ENCODE data around the gene CPSF4L. TPM values are rescaled to one million over a fixed set of nuclear protein-coding genes. Genes with fewer than 3 reads are reported as not detected.

The CPSF4L gene
- total RNA-seq, 2 donors from 2014 or later = not detected

DNA sequence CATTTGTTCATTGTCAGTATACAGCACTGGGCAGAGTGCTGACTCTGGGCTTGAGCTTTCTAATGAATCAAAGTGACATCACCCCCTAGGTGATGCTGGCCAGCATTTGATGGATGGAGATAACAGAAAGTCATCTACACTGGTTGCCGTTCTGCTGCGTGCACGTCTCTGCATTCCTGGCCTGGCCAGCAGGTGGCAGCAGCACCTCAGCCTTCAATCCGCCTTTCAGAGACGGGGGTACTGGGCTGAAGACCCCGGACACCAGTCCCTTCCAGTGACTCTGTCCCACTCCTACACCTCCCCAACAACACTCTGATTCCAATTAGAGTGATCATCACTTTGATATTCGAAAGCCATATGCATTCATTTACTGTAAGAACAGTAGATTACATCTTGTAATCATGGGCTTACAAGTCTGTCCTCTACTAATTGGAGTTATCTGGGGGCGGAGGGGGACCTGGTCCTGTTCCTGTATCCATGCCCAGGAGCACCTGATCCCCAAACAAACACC lies 6.0 kb downstream of the CPSF4L start:
- DNase-seq (peak; percentile 51 to 64), ATAC-seq (replicated peaks in 1 of 2) (peak; percentile 82 to 84)
- no peak overlapping the region for H3K27ac Mint-ChIP-seq
- no peaks in the 10 kb centered on the region for H3K27me3 Mint-ChIP-seq (ENCODE audit: low read depth)
- H3K4me3 Mint-ChIP-seq = no peak overlapping the region
- H3K9me3 Mint-ChIP-seq = no peaks in the 10 kb centered on the region
- no peaks in the 10 kb centered on the region for H3K4me1 Mint-ChIP-seq (ENCODE audit: low read depth)
- no peaks in the 10 kb centered on the region for H3K36me3 Mint-ChIP-seq (ENCODE audit: insufficient read depth in 2 of 2)

DNA sequence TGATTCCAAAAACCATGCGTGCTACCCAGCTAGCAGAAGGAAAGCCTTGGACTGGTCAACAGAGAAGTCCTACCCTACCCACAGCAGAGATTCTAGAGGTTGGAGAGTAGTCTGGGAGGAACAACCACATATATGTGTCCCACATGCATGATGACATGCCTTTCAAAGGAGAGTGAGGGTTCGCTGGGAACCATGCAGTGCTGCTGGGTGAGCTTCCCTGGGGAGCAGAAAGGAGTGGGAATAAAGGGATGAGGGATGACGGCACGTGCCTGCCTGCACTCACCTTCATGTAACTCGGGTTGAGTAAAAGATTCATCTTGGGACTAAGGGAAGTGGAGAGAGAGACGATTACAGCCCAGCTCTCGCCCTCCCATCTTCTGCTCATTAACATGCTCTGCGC lies 9.8 kb downstream of the CPSF4L start:
- DNase-seq (no peak), ATAC-seq (replicated peaks in 1 of 2) (no peak)
- H3K27me3 Mint-ChIP-seq (ENCODE audit: low read depth) = no peaks in the 10 kb centered on the region
- peaks cover 0 to 2% of the 10 kb centered on the region in 2 donors for H3K36me3 Mint-ChIP-seq (ENCODE audit: insufficient read depth in 2 of 2)
- H3K9me3 Mint-ChIP-seq = no peaks in the 10 kb centered on the region
- H3K27ac Mint-ChIP-seq = no peak overlapping the region
- H3K4me3 Mint-ChIP-seq = no peak overlapping the region
- H3K4me1 Mint-ChIP-seq (ENCODE audit: low read depth) = no peaks in the 10 kb centered on the region

DNA sequence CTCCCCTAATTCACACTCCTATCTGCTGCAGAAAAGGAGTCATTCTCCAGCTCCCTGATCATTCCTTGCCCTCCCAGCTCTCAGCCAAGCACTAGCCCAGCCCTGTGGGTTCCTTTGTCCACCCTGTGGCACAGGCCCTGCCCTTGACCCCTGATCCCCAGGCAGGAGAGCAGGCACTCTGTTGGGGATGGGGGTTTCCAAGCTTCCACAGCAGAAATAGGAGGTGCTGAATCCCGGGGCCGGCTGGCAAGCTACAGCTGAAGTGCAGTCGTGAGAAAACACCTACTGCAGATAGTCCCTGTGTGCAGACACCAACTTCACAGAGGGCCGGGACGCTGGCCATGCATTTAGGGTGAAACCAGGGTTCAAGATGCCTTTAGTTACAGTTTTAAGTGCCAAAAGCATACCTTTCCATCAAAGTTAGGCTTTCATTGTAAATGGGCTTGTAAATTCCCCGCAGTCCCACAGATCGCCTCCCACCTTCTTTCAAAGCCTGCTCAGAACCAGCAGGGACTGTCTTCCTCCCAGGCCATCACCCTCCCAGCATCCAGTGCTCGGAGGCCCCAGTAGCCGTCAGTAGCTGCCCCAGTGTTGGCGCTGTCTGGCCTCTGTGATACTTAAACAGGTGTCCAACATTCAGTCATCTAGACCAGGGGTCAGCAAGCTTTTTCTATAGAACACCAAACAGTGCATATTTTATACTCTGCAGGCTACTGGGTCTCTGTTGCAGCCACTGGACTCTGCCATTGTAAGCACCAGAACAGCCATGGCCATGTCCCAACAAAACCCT lies 10.6 kb downstream of the CPSF4L start:
- H3K27me3 Mint-ChIP-seq (ENCODE audit: low read depth) = no peaks in the 10 kb centered on the region
- H3K4me1 Mint-ChIP-seq (ENCODE audit: low read depth) = no peaks in the 10 kb centered on the region
- no peak for ATAC-seq (replicated peaks in 1 of 2)
- DNase-seq = no peak
- H3K9me3 Mint-ChIP-seq = no peaks in the 10 kb centered on the region
- no peak overlapping the region for H3K4me3 Mint-ChIP-seq
- no peak overlapping the region for H3K27ac Mint-ChIP-seq
- peaks cover 0 to 2% of the 10 kb centered on the region in 2 donors for H3K36me3 Mint-ChIP-seq (ENCODE audit: insufficient read depth in 2 of 2)

DNA sequence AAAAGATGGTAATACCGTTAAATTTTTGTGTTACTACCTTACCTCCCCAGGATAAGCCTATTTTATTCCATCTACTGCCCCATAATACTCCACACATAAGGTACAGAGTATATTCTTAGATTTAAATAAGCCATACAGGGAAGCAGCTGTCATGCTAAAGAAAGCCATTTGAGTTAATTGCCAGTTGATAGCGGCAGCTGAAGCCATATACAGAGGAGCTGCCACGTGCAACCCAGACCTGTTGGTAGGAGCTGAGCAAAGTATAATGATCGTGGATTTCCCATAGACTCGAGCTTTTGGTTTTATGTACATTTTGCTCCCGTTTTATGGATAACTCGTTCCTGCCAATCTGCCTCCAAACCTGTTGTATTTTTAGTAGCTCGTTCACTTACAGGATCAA lies 12.0 kb downstream of the CPSF4L start:
- no peaks in the 10 kb centered on the region for H3K4me1 Mint-ChIP-seq (ENCODE audit: low read depth)
- ATAC-seq (replicated peaks in 1 of 2) = no peak
- no peak for DNase-seq
- no peaks in the 10 kb centered on the region for H3K27me3 Mint-ChIP-seq (ENCODE audit: low read depth)
- no peaks in the 10 kb centered on the region for H3K9me3 Mint-ChIP-seq
- H3K36me3 Mint-ChIP-seq (ENCODE audit: insufficient read depth in 2 of 2) = peaks cover 0 to 2% of the 10 kb centered on the region in 2 donors
- H3K27ac Mint-ChIP-seq = no peak overlapping the region
- H3K4me3 Mint-ChIP-seq = no peak overlapping the region

DNA sequence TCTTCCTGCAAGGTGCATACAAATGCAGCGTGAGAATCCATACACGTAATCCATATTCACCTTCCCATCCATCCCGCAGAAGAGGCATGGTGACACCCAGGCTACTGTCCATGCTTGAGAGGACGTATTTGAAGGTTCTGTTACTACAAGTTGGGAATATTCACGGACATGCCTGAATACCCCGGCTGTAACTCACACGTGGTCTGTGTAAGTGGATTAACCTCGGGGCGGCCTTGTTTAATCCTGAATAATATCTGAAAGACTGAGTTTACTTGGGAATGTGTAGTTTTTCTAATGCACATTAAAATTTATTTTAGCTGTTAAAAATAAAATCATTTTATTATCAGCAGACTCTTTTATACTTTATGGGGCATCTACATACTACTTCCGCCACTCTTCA lies 13.1 kb downstream of the CPSF4L start:
- Mint-ChIP-seq H3K4me3 (no peak overlapping the region), H3K27me3 (ENCODE audit: low read depth) (no peaks in the 10 kb centered on the region), H3K4me1 (ENCODE audit: low read depth) (no peaks in the 10 kb centered on the region), H3K9me3 (no peaks in the 10 kb centered on the region), H3K36me3 (ENCODE audit: insufficient read depth in 2 of 2) (peaks cover 0 to 2% of the 10 kb centered on the region in 2 donors), H3K27ac (no peak overlapping the region)
- ATAC-seq (replicated peaks in 1 of 2) (no peak), DNase-seq (no peak)

DNA sequence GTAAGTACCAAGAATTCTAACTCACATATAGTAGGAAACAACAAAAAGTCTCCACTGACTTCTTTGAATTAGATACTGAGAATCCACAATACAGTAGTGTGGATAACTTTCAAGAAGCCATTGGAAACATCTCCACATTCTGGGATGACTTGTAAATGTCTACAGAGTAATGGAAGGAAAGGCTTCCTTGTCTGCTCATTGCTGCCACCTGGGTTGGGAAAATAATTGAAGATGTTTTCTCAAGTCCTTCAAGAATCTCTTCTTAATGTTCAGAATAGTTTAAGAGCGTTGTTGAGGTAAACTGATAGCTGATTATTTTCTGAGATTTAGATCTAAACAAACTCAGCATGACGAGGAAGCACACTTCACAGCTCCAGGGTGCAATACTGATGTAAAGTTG lies 14.0 kb downstream of the CPSF4L start:
- H3K27ac Mint-ChIP-seq = no peak overlapping the region
- ATAC-seq (replicated peaks in 1 of 2) (no peak), DNase-seq (no peak)
- H3K9me3 Mint-ChIP-seq = no peaks in the 10 kb centered on the region
- no peaks in the 10 kb centered on the region for H3K27me3 Mint-ChIP-seq (ENCODE audit: low read depth)
- H3K36me3 Mint-ChIP-seq (ENCODE audit: insufficient read depth in 2 of 2) = peaks cover 0 to 2% of the 10 kb centered on the region in 2 donors
- no peak overlapping the region for H3K4me3 Mint-ChIP-seq
- no peaks in the 10 kb centered on the region for H3K4me1 Mint-ChIP-seq (ENCODE audit: low read depth)

DNA sequence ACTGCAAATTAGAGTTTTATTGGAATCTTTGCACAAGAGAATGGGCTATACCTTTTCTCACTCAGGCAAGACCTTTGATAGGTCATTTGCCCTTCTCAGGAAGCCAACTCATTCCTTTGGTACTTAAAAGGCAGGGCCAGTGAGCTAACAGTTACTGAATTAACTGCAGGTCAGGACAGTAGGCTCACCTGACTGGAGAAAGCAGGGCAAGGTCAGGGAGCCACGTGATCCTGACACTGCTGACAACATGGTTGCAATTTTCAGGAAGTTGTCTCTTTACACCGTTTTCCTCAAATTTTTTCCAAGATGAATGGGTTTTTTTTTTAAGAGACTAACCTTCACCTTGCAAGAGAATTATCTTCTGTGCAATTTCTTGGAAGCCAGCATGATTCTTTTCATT lies 21.1 kb downstream of the CPSF4L start:
- ATAC-seq (replicated peaks in 1 of 2) = no peak
- H3K36me3 Mint-ChIP-seq (ENCODE audit: insufficient read depth in 2 of 2) = peaks cover under 1 to 6% of the 10 kb centered on the region in 2 donors

DNA sequence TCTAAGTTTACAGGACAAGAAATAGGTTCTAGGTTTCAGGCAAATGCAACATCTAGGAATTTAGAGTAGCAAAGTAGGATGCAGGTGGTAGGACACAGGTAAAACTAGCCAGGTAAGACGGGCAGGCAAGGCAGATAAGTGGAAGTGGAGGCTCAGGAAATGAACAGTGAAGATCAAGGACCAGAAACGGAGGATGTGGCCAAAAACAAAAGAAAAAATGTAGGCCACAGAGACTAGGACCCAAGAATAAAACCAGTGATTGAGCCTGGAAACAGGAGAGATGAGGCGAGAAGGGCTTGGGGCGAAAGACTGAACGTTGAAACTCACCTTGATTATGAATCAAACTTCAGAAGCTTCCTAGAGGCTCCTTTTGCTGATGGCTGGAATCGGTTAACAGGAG lies 24.0 kb downstream of the CPSF4L start:
- Mint-ChIP-seq H3K4me1 (ENCODE audit: low read depth) (peaks cover 35% of the 10 kb centered on the region), H3K9me3 (no peaks in the 10 kb centered on the region), H3K27ac (peak overlapping the region; percentile 19), H3K4me3 (peak overlapping the region; percentile 27 to 59), H3K27me3 (ENCODE audit: low read depth) (no peaks in the 10 kb centered on the region), H3K36me3 (ENCODE audit: insufficient read depth in 2 of 2) (peaks cover 8 to 13% of the 10 kb centered on the region in 2 donors)
- DNase-seq (no peak), ATAC-seq (replicated peaks in 1 of 2) (no peak)

More for the DNA sequence above, 21.1 kb downstream of the CPSF4L start:
- no peaks in the 10 kb centered on the region for H3K9me3 Mint-ChIP-seq
- no peak for DNase-seq
- peaks cover 24% of the 10 kb centered on the region for H3K4me1 Mint-ChIP-seq (ENCODE audit: low read depth)
- no peaks in the 10 kb centered on the region for H3K27me3 Mint-ChIP-seq (ENCODE audit: low read depth)
- H3K27ac Mint-ChIP-seq = no peak overlapping the region
- H3K4me3 Mint-ChIP-seq = no peak overlapping the region

DNA sequence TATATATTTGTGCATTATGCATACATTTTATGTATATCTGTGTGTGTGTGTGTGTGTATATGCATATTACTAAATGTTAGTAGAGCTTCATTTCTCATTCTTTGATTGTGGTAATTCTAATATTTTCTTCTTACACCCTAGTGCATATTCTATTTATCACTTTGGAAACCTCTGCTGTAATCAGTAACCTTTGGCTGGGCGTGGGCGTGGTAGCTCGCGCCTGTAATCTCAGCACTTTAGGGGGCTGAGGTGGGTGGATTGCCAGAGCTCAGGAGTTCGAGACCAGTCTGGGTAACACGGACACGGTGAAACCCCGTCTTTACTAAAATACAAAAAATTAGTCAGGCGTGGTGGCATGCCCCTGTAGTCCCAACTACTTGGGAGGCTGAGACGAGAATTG lies 26.9 kb downstream of the CPSF4L start:
- Mint-ChIP-seq H3K4me1 (ENCODE audit: low read depth) (peaks cover 53% of the 10 kb centered on the region), H3K9me3 (no peaks in the 10 kb centered on the region), H3K36me3 (ENCODE audit: insufficient read depth in 2 of 2) (peaks cover 8 to 10% of the 10 kb centered on the region in 2 donors), H3K27ac (no peak overlapping the region), H3K4me3 (no peak overlapping the region), H3K27me3 (ENCODE audit: low read depth) (no peaks in the 10 kb centered on the region)
- no peak for ATAC-seq (replicated peaks in 1 of 2)
- DNase-seq = no peak

DNA sequence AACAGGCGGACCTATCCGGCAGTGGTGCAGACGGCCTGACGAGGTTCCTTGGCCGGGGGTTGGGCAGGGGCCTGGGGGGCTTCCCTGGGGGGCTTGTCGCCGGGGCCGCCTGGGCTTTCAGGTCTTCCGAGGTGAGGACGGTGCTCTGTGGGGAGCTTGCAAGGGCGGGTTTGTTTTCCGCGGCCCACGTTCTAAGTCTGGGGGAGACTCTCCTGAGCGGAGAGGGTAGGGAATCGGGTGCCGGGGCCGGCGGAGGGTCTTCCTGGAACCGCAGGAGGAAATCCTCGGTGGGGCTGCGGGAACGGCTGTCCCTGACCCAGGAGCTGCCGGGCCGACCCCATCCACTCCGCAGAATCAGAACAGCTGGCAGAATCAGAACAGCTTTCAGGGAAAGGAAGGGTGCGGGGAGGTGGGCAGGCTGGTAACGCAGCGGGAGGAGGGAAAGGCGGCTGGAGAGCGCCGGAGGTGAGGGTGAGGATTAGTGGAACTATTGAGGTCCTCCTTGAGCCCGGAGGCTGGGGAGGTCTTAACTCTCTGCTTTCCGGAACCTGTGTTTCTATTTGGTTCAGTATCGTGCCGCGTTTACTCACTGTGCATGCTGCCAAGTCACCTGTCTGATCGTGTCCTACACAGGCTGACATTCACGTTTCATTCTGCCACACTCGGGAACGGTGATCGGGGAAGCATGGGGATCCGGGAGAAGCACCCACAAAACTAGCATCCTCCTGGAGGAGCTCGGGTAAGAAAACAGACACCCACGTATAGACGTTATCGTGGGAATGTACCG lies 28.9 kb downstream of the CPSF4L start:
- no peaks in the 10 kb centered on the region for H3K9me3 Mint-ChIP-seq
- peaks cover 62% of the 10 kb centered on the region for H3K4me1 Mint-ChIP-seq (ENCODE audit: low read depth)
- H3K27me3 Mint-ChIP-seq (ENCODE audit: low read depth) = no peaks in the 10 kb centered on the region
- ATAC-seq (replicated peaks in 1 of 2) (peak; percentile 50 to 52), DNase-seq (peak; percentile 36 to 47)
- H3K4me3 Mint-ChIP-seq = peak overlapping the region; percentile 86 to 93
- peak overlapping the region; percentile 98 for H3K27ac Mint-ChIP-seq
- H3K36me3 Mint-ChIP-seq (ENCODE audit: insufficient read depth in 2 of 2) = peaks cover 8 to 13% of the 10 kb centered on the region in 2 donors

DNA sequence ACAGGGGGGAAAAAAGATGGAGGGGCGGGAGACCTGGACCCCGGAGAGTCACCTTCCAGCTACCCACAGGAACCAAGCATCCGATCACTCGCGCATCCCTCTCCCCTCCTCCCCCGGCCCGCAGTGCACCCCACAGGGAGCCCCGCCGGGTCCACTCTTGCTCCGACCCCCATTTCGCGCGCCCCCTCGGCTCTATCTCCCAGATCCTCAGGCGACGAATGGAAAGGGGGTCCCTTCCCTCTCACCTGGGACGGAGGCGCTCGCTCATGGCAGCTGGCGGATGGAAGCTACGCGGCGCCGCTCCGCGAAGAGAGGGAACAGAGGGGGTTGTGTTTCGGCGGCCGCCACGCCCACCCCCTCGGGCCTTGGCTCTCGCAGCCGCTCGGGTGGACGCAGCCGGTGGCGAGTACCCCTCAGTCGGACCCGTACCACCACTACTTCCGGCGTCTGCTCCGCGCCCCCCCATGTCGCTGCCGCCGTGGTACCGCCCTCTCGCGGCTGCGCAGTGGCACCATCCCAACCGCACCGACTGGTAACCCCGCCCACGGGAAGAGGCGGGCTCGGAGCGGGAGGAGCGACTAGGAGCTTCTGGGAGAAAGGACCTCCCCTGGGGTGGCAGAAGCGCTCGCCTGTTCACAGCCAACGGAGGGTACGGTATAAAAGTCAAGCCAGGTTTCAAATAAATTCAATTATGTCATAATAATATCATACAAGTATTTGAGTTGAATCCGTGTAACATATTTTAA lies 29.7 kb downstream of the CPSF4L start:
- Mint-ChIP-seq H3K27ac (peak overlapping the region; percentile 98), H3K36me3 (ENCODE audit: insufficient read depth in 2 of 2) (peaks cover 8 to 13% of the 10 kb centered on the region in 2 donors), H3K4me3 (peak overlapping the region; percentile 86 to 93), H3K4me1 (ENCODE audit: low read depth) (peaks cover 62% of the 10 kb centered on the region), H3K27me3 (ENCODE audit: low read depth) (no peaks in the 10 kb centered on the region), H3K9me3 (no peaks in the 10 kb centered on the region)
- ATAC-seq (replicated peaks in 1 of 2) = peak; percentile 90 to 94
- DNase-seq = peak; percentile 98 to 99

DNA sequence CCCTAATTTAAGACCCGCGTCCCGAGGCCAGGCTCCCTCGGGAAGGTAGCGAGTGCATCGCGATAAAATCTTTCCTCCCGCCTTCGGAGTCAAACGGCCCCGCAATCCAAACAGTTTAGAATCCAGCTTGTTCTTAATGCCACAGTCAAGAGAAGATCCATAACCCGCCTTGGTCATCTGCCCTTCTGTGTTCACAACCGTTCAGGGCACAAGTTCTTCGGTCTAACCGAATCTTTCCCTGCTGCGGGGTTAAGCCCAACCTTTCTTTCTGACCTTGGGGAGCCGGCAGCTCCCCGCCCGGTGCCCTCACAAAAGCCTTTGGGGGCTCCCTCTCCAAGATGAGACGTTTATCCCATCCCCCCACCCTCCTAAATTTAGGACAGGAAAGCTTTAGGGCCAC lies 30.3 kb downstream of the CPSF4L start:
- peaks cover 8 to 18% of the 10 kb centered on the region in 2 donors for H3K36me3 Mint-ChIP-seq (ENCODE audit: insufficient read depth in 2 of 2)
- no peak for DNase-seq

DNA sequence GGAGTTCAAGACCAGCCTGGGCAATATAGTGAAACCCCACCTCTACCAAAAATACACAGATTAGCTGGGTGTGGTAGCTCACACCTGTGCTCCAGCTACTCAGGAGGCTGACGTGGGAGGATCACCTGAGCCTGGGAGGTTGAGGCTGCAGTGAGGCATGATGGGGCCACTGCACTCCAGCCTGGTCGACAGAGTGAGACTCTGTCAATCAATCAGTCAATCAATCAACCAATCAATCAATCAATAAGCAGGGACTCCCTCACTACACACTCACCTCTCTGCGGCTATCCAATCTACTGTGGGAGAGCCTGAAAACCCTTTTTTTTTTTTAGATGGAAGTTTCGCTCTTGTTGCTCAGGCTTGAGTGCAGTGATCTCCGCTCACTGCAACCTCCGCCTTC lies 31.6 kb downstream of the CPSF4L start:
- Mint-ChIP-seq H3K4me3 (peak overlapping the region; percentile 86 to 93), H3K9me3 (no peaks in the 10 kb centered on the region), H3K27me3 (ENCODE audit: low read depth) (no peaks in the 10 kb centered on the region), H3K36me3 (ENCODE audit: insufficient read depth in 2 of 2) (peaks cover 5 to 15% of the 10 kb centered on the region in 2 donors), H3K4me1 (ENCODE audit: low read depth) (peaks cover 67% of the 10 kb centered on the region), H3K27ac (no peak overlapping the region)
- no peak for ATAC-seq (replicated peaks in 1 of 2)
- no peak for DNase-seq

More for the DNA sequence above, 30.3 kb downstream of the CPSF4L start:
- peaks cover 63% of the 10 kb centered on the region for H3K4me1 Mint-ChIP-seq (ENCODE audit: low read depth)
- H3K9me3 Mint-ChIP-seq = no peaks in the 10 kb centered on the region
- peak overlapping the region; percentile 91 for H3K27ac Mint-ChIP-seq
- no peaks in the 10 kb centered on the region for H3K27me3 Mint-ChIP-seq (ENCODE audit: low read depth)
- peak overlapping the region; percentile 86 to 93 for H3K4me3 Mint-ChIP-seq
- no peak for ATAC-seq (replicated peaks in 1 of 2)

Measured in activated T-cell treated with anti-CD3 and anti-CD28 coated beads, Interleukin-2, amount 50 U/mL, for 72 hours (primary cell).